DMS153 treated with DMSO at 0.1 percent for 48 hours (cell line): ENCODE results near the gene IPO13.

Experiments
- DNase-seq: peaks from one replicate; lab custom pipeline; 2025; ENCODE audit not compliant: unreplicated experiment; lab: John Stamatoyannopoulos, UW

IPO13 gene

GRCh38 chr1:43986712-43987111, 40.0 kb downstream of the IPO13 start:
- no peak for DNase-seq

GRCh38 chr1:43987159-43987902, 40.6 kb downstream of the IPO13 start:
- DNase-seq = no peak

- DNase-seq = no peak
Observed at GRCh38 chr1:43990271-43991199, 43.8 kb downstream of the IPO13 start.

GRCh38 chr1:43991200-43991475, 44.4 kb downstream of the IPO13 start:
- no peak for DNase-seq

- peak; percentile 83 for DNase-seq
Observed at GRCh38 chr1:43991476-43992231, 44.9 kb downstream of the IPO13 start, which contains the start of gene CCDC24. CCDC24 (plus strand) TSS chr1:43991599; CDS start chr1:43991879, 280 bp downstream.

- DNase-seq = no peak
Observed at GRCh38 chr1:43992232-43992995, 45.7 kb downstream of the IPO13 start.

- DNase-seq = no peak
Observed at GRCh38 chr1:43993206-43993914, 46.6 kb downstream of the IPO13 start.

- no peak for DNase-seq
Observed at GRCh38 chr1:43994071-43994470, 47.3 kb downstream of the IPO13 start.

GRCh38 chr1:43994794-43995790, 48.3 kb downstream of the IPO13 start:
- DNase-seq = peak; percentile 15

GRCh38 chr1:43995984-43996732, 49.4 kb downstream of the IPO13 start:
- no peak for DNase-seq

GRCh38 chr1:43996733-43997115, 50.0 kb downstream of the IPO13 start:
- no peak for DNase-seq

GRCh38 chr1:43997295-43997999, 50.7 kb downstream of the IPO13 start:
- DNase-seq = peak; percentile 81

GRCh38 chr1:43998000-43998378, 51.2 kb downstream of the IPO13 start:
- DNase-seq = no peak

- no peak for DNase-seq
Observed at GRCh38 chr1:43999455-43999854, 52.7 kb downstream of the IPO13 start.

GRCh38 chr1:44000122-44000665, 53.4 kb downstream of the IPO13 start:
- DNase-seq = no peak

- DNase-seq = no peak
Observed at GRCh38 chr1:44002165-44002564, 55.4 kb downstream of the IPO13 start.

GRCh38 chr1:44002606-44003157, 55.9 kb downstream of the IPO13 start:
- no peak for DNase-seq
